ENCODE data around the gene MRPL53. TPM values are rescaled to one million over a fixed set of nuclear protein-coding genes. Genes with fewer than 3 reads are reported as not detected.
"Not testable (repeated sequence)": the region's sequence is repeated elsewhere in the genome, so short reads cannot be mapped to it uniquely, and the experiment has no call there.

MRPL53 gene
- total and polyA plus RNA-seq, 2 of the 13 experiments (the other 11 are each of a cell fraction or from before 2014, with no cell fraction given), result 34.3 to 51.9 TPM

GRCh38 chr2:74459503-74460118 is 12.9 kb downstream of the MRPL53 start:
- H3K9me3 ChIP-seq (ENCODE audit: low read length); DNase-seq (ENCODE audit: low spot score); FAIRE-seq; ATAC-seq; H3K27me3 ChIP-seq (ENCODE audit: control insufficient read depth in 1 of 2, insufficient read depth in 2 of 2, low read length in 2 of 2); BruUV-seq (replicated peaks); H3K27ac ChIP-seq (ENCODE audit: extremely low read length, insufficient read depth, low read length); CTCF ChIA-PET (ENCODE audit: low intra/inter-chr PET ratio, low total read pairs); H4K20me1 ChIP-seq (ENCODE audit: insufficient read depth, low read length); H2AFZ ChIP-seq (ENCODE audit: low read length); in situ Hi-C loops (cut with HindIII; ENCODE audit: extremely low pct_ligation_motif_present, low pct_unique_long_range_greater_than_20kb); H3K9ac ChIP-seq (ENCODE audit: insufficient read depth, low read depth, low read length): not testable (repeated sequence)
- TF ChIP-seq SP2 (CRISPR knock-in tag; IDR thresholded peaks at IDR 0.05), result peak; percentile 12; the same call in 1 of the 2 replicates
- TF ChIP-seq ZC3H13 (CRISPR knock-in tag; IDR thresholded peaks at IDR 0.05), result 0 out of 2 replicates have a peak, but pooled peaks have one; percentile 67
- TF ChIP-seq PAF1 (CRISPR knock-in tag; IDR thresholded peaks at IDR 0.05), result peak; percentile 58; the same call in 1 of the 2 replicates
- TF ChIP-seq AGO1 (IDR thresholded peaks at IDR 0.05; ENCODE audit: low read depth, low read length, poor library complexity, severe bottlenecking), result peak; percentile 38
- peak; percentile 58 for TF ChIP-seq POLR2G (IDR thresholded peaks at IDR 0.05; ENCODE audit: low read depth, low read length)
- peak; percentile 13; the same call in 1 of the 2 replicates for TF ChIP-seq JUNB (CRISPR knock-in tag; IDR thresholded peaks at IDR 0.05; ENCODE audit: borderline replicate concordance)
- peak; percentile 7; the same call in 1 of the 2 replicates for TF ChIP-seq ZNF558 (CRISPR knock-in tag; IDR thresholded peaks at IDR 0.05; ENCODE audit: borderline replicate concordance)
- TF ChIP-seq REL (CRISPR knock-in tag; conservative IDR thresholded peaks at IDR 0.05), result 0 out of 2 replicates have a peak, but pooled peaks have one; percentile 41
- 0 out of 2 replicates have a peak, but pooled peaks have one; percentile 39 for TF ChIP-seq HOXA9 (CRISPR knock-in tag; IDR thresholded peaks at IDR 0.05; ENCODE audit: borderline replicate concordance)
- TF ChIP-seq RBM22 (optimal IDR thresholded peaks at IDR 0.05; ENCODE audit: low read length), result peak; percentile 10
- TF ChIP-seq ZBTB38 (CRISPR knock-in tag; IDR thresholded peaks at IDR 0.05), result 0 out of 2 replicates have a peak, but pooled peaks have one; percentile 16
- TF ChIP-seq KDM5B (CRISPR knock-in tag; IDR thresholded peaks at IDR 0.05; ENCODE audit: borderline replicate concordance), result 0 out of 2 replicates have a peak, but pooled peaks have one; percentile 53
- peak overlapping the region; percentile 65 to 88 (median 86); a peak in 4 of 6 replicates for H3K4me3 ChIP-seq (replicated peaks in 1 of 3; ENCODE audit: insufficient read depth in 1 of 3, low read depth in 2 of 3, low read length in 3 of 3)
- peaks cover 1 to 24% of the 10 kb centered on the region in 2 experiments for H3K36me3 ChIP-seq (replicated peaks in 1 of 2; ENCODE audit: control insufficient read depth in 1 of 2, insufficient read depth in 2 of 2, low read length in 2 of 2)
- 87% methylated on average over 12 of the region's 13 CpGs for WGBS (ENCODE audit: low lambda C conversion rate)
- H3K4me2 ChIP-seq (ENCODE audit: low read depth, low read length), result peak overlapping the region; percentile 98
- peaks cover 41% of the 10 kb centered on the region for H3K4me1 ChIP-seq (ENCODE audit: insufficient read depth, low read length)
- POLR2A ChIA-PET, result interaction anchor here (1.8 to 12.4 kb wide), 10 partner anchors 13 to 70 kb away, joined by 8 to 342 read pairs (median 38); partner anchors contain the start of genes AUP1, C2orf81, CCDC142 and HTRA2
- intact Hi-C loops (cut with micrococcal nuclease; ENCODE audit: unreplicated experiment), result loop anchor here (2.0 kb wide), 2 partner anchors 13 to 69 kb away; partner anchors contain the start of genes AUP1, HTRA2 and MRPL53
- peaks cover 38% of the 10 kb centered on the region for H3K79me2 ChIP-seq (ENCODE audit: insufficient read depth, low read length)

Measured in HepG2 (cell line).